Prostate gland (tissue), 2 donors: ENCODE results near the gene ST6GALNAC4. TPM values are rescaled to one million over a fixed set of nuclear protein-coding genes. Genes with fewer than 3 reads are reported as not detected.

Experiments used
- DNase-seq: peaks from one replicate; pipeline ENCODE4 v3.0.0-alpha.2; 2019; ENCODE audit warnings: low spot score
- H3K27ac ChIP-seq, 2 donors: fragments of 200-600 bp; sonication (generic); 2 replicates each; pipeline ENCODE4 v1.5.1; 2017 to 2019
- H3K27me3 ChIP-seq: fragments of 200-600 bp; sonication (generic); replicated peaks from 2 replicates; pipeline ENCODE4 v1.5.1; 2019; ENCODE audit not compliant: insufficient read depth
- H3K36me3 ChIP-seq, 2 donors: fragments of 200-600 bp; sonication (generic); 1 replicate in 1 of 2; 2 replicates in 1 of 2; pipeline versions ENCODE4 v1.5.1 to v1.8.1; 2017 to 2019
- H3K4me1 ChIP-seq: fragments of 200-600 bp; sonication (generic); replicated peaks from 2 replicates; pipeline ENCODE4 v1.5.1; 2019
- H3K4me3 ChIP-seq, 2 donors: fragments of 200-600 bp; sonication (generic); 2 replicates each; pipeline ENCODE4 v1.5.1; 2017 to 2019
- H3K9me3 ChIP-seq: fragments of 200-600 bp; sonication (generic); 2 replicates; pipeline ENCODE4 v1.5.1; 2017
- CTCF ChIP-seq, 4 experiments: fragments of 200-600 bp in 2 of 4; fragments of 450-650 bp in 2 of 4; sonication (generic) in 2 of 4; IDR thresholded peaks; 1 replicate in 3 of 4; 2 replicates in 1 of 4; pipeline ENCODE4 v1.5.1; 2016 to 2019; ENCODE audit warnings: antibody characterized with exemption in 4 of 4, mild to moderate bottlenecking in 2 of 4, moderate library complexity in 2 of 4
- POLR2A ChIP-seq: fragments of 450-650 bp; IDR thresholded peaks from one replicate; pipeline ENCODE4 v1.6.1; 2016; ENCODE audit warnings: antibody characterized with exemption, mild to moderate bottlenecking
- POLR2AphosphoS5 ChIP-seq: sonication (generic); formaldehyde crosslinking; IDR thresholded peaks from one replicate; pipeline ENCODE4 v1.6.1; 2017; ENCODE audit warnings: antibody characterized with exemption
- WGBS: methylation state at CpG from one replicate; pipeline ENCODE4 v1.1.5; 2018; 5-methylcytosine and 5-hydroxymethylcytosine counted together
- intact Hi-C: fragments of 100-400 bp; cut with DNase I; formaldehyde crosslinking; loops from one replicate; pipeline ENCODE4 v1.14.2; 2022
- total RNA-seq, 2 donors: library from RNA; depleted of rRNA; stranded (reverse); fragments of >200 nt; gene quantifications; one replicate each; pipeline ENCODE4 v1.1.0, GENCODE V29; 2016

ST6GALNAC4 gene
- total RNA-seq, 2 donors from 2014 or later: 21.8 to 47.0 TPM

GRCh38 chr9:127912882-127913281 lies 4.0 kb downstream of the ST6GALNAC4 start:
- Histone ChIP-seq H3K36me3 (no peaks in the 10 kb centered on the region), H3K27ac (no peak overlapping the region)

GRCh38 chr9:127912296-127912695 lies 4.5 kb downstream of the ST6GALNAC4 start:
- TF ChIP-seq POLR2A (no peak), POLR2AphosphoS5 (no peak), CTCF (IDR thresholded peaks at IDR 0.05) (no peak)
- intact Hi-C loops: loop anchor here (5.0 to 10.0 kb wide), 2 partner anchors 40 to 407 kb away; no protein-coding TSS in a partner anchor
- Histone ChIP-seq H3K27ac (no peak overlapping the region), H3K9me3 (no peaks in the 10 kb centered on the region), H3K36me3 (no peaks in the 10 kb centered on the region), H3K4me3 (no peak overlapping the region), H3K27me3 (no peaks in the 10 kb centered on the region), H3K4me1 (no peaks in the 10 kb centered on the region)
- no peak for DNase-seq
- 97% methylated on average over 24 of the region's 31 CpGs for WGBS

More at GRCh38 chr9:127912882-127913281, 4.0 kb downstream of the ST6GALNAC4 start:
- peak; percentile 53 for DNase-seq
- intact Hi-C loops: loop anchor here (5.0 to 10.0 kb wide), 2 partner anchors 41 to 408 kb away; no protein-coding TSS in a partner anchor
- Histone ChIP-seq H3K9me3 (no peaks in the 10 kb centered on the region), H3K4me3 (no peak overlapping the region), H3K27me3 (no peaks in the 10 kb centered on the region), H3K4me1 (no peaks in the 10 kb centered on the region)
- WGBS: 57% methylated on average over 5 of the region's 5 CpGs
- no peak for TF ChIP-seq POLR2A
- peak; percentile 58 for TF ChIP-seq POLR2AphosphoS5

- no peak for DNase-seq
- no peak overlapping the region for H3K4me3 ChIP-seq
- H3K27me3 ChIP-seq: no peaks in the 10 kb centered on the region
- H3K27ac ChIP-seq: no peak overlapping the region
- intact Hi-C loops: loop anchor here (5.0 to 10.0 kb wide), 2 partner anchors 38 to 406 kb away; no protein-coding TSS in a partner anchor
- TF ChIP-seq CTCF (IDR thresholded peaks at IDR 0.05): peak in 1 of 4 experiments; percentile 36
- peak; percentile 30 for TF ChIP-seq POLR2AphosphoS5
- TF ChIP-seq POLR2A: no peak
- H3K9me3 ChIP-seq: no peaks in the 10 kb centered on the region
- no peaks in the 10 kb centered on the region for H3K36me3 ChIP-seq
- peaks cover 4% of the 10 kb centered on the region for H3K4me1 ChIP-seq
- WGBS: 57% methylated on average over 6 of the region's 6 CpGs
These were observed 6.1 kb downstream of the ST6GALNAC4 start for GRCh38 chr9:127910613-127911205.

DNA sequence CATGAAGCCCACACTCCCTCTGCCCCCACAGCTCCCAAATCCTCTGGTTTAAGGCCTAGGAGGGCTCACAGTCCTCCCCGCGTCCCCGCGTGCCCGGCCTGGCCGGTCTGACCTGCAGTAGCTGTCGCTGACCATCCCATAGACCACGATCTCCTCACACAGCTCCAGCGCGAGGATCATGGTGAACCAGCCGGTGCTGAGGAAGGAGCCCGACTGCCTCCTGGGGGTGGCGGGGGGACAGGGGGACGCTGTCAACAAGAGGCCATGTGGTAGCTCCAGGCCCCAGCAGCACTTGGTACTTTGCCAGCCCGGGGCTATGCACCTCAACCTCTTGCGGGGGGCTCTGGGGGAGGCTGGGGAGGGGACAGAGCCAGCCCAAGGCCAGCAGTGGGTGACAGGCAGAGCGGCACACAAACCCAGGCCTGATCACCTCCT lies 7.0 kb downstream of the ST6GALNAC4 start:
- no peak for TF ChIP-seq POLR2AphosphoS5
- TF ChIP-seq CTCF (IDR thresholded peaks at IDR 0.05): no peak
- TF ChIP-seq POLR2A: no peak
- Histone ChIP-seq H3K4me3 (no peak overlapping the region), H3K27me3 (no peaks in the 10 kb centered on the region), H3K4me1 (peaks cover 4% of the 10 kb centered on the region), H3K36me3 (no peaks in the 10 kb centered on the region), H3K27ac (no peak overlapping the region), H3K9me3 (no peaks in the 10 kb centered on the region)
- WGBS: 92% methylated on average over 14 of the region's 17 CpGs
- DNase-seq: no peak
- intact Hi-C loops: loop anchor here (5.0 to 10.0 kb wide), 2 partner anchors 38 to 405 kb away; no protein-coding TSS in a partner anchor

- 91% methylated on average over 10 of the region's 10 CpGs for WGBS
- H3K36me3 ChIP-seq: no peaks in the 10 kb centered on the region
- H3K4me1 ChIP-seq: peaks cover 6% of the 10 kb centered on the region
- TF ChIP-seq CTCF (IDR thresholded peaks at IDR 0.05): no peak
- TF ChIP-seq POLR2A: no peak
- TF ChIP-seq POLR2AphosphoS5: no peak
- no peak overlapping the region for H3K27ac ChIP-seq
- no peak overlapping the region for H3K4me3 ChIP-seq
- intact Hi-C loops: no loop called here
- no peak for DNase-seq
- no peaks in the 10 kb centered on the region for H3K9me3 ChIP-seq
- H3K27me3 ChIP-seq: no peaks in the 10 kb centered on the region
These were observed 8.2 kb downstream of the ST6GALNAC4 start for GRCh38 chr9:127908660-127908926.
